ENCODE results near the gene IDH2.

GRCh38 chr15:90074916-90075315 lies 27.4 kb downstream of the IDH2 start:
- TF ChIP-seq GATA1 (IDR thresholded peaks at IDR 0.05; ENCODE audit: low read depth, low read length), result no peak
- no peak for TF ChIP-seq POLR2A (IDR thresholded peaks at IDR 0.05; ENCODE audit: low read length)

Data from erythroblast (primary cell).